Fibroblast of pulmonary artery (primary cell): ENCODE measurements around the gene SYNE1.

ENCODE experiments used
- DNase-seq: peaks from one replicate; pipeline ENCODE4 v3.0.0-alpha.2; 2010; ENCODE audit warnings: low read depth
- H3K4me3 ChIP-seq: replicated peaks from 2 replicates; pipeline ENCODE4 v1.5.1; 2011; ENCODE audit warnings: low read depth, mild to moderate bottlenecking, control low read depth, low read length, moderate library complexity
- CTCF ChIP-seq: IDR thresholded peaks from 2 replicates; pipeline ENCODE4 v1.5.1; 2011; ENCODE audit warnings: mild to moderate bottlenecking, control low read depth, low read length, inconsistent platforms; ENCODE audit errors: missing control alignments

Gene SYNE1

DNA sequence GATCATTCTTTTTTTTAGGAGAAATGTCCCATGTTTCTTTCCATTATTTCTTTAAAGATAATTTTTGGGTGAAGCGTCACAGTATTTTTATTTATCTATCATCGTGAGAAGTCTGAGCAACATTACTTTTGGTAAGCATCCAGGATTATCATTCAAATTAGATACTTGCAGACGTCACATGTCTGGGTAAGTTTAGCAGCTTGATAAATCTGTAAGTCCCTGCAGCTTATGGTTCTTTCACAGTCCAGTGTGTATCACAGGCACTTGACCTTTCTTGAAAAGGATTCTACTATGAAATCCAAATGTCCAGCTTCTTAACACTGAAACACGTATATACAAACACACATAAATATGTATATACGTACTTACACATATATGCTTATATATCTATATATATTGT is 470.3 kb downstream of the SYNE1 start:
- no peak for DNase-seq
- H3K4me3 ChIP-seq = no peak overlapping the region
- no peak for TF ChIP-seq CTCF

GRCh38 chr6:152166497-152166896 is 470.7 kb downstream of the SYNE1 start:
- no peak for TF ChIP-seq CTCF
- no peak for DNase-seq

GRCh38 chr6:152164957-152165356 is 472.2 kb downstream of the SYNE1 start:
- no peak for TF ChIP-seq CTCF
- DNase-seq = no peak
- no peak overlapping the region for H3K4me3 ChIP-seq

More at GRCh38 chr6:152166497-152166896, 470.7 kb downstream of the SYNE1 start:
- H3K4me3 ChIP-seq = no peak overlapping the region

- H3K4me3 ChIP-seq = no peak overlapping the region
- peak; percentile 43 for DNase-seq
Measured at GRCh38 chr6:152161501-152161900, 475.7 kb downstream of the SYNE1 start.

DNA sequence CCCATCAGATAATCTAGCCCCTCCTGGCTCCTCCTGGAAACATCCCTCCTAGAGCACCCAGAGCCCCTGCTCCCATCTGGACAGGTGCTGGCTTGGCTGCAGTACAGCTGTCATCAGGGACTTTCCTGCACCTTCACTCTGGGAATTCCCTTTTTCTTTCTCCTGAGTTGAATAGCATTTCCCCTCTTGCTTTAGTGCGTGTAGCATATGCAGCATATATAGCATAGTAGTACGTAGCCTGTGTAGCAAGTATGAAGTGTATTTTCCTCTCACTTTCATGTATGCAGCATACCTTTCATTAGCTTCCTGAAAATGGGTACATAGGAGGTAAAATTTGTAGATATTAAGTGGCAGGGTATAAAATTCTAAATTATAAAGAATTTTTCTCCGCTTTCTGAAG is 476.8 kb downstream of the SYNE1 start:
- no peak for DNase-seq
- H3K4me3 ChIP-seq = no peak overlapping the region
- no peak for TF ChIP-seq CTCF

More at GRCh38 chr6:152161501-152161900, 475.7 kb downstream of the SYNE1 start:
- no peak for TF ChIP-seq CTCF

GRCh38 chr6:152155792-152156191 is 481.4 kb downstream of the SYNE1 start:
- no peak for DNase-seq
- no peak for TF ChIP-seq CTCF
- H3K4me3 ChIP-seq = no peak overlapping the region

DNA sequence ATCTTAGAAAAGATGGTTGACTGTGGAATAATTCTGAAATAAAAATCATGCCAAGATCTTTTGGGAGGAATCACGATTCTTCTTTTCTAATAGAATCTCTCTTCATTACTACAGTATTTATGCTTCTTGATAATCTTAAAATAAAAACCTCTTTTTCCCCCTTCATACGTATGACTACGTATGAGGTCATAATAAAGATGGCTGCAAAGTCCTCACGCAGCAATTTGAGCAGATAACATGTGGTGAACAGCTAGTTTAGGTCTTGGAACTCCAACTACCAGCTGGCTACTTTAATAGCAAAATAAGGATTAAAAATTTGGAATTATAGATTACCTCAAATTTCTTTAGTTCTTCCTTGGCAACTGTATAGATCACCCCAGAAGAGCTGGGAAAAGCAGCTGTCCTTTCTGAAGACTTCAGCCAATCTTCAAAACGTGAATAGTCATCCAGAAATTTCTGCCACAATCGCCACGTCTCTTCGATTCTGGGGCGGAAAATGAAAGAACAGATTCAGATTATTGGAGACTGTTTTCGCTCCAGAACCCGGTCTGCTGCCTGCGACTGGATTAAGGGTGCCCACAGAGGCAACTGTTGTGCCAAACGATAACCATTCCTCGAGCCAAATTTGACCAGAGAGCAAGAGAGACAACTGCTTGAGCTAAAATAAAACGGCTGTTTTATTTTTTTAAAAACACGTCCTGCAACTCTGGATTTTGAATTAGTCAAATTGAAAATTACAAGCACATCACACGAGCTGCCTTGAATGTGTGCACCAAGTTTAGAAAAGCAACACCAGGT is 482.4 kb downstream of the SYNE1 start:
- no peak for DNase-seq
- no peak for TF ChIP-seq CTCF
- no peak overlapping the region for H3K4me3 ChIP-seq
